Smooth muscle cell (in vitro differentiated cells): ENCODE data around the gene GLMN. TPM values are rescaled to one million over a fixed set of nuclear protein-coding genes. Genes with fewer than 3 reads are reported as not detected.
"Not testable (repeated sequence)": the region's sequence is repeated elsewhere in the genome, so short reads cannot be mapped to it uniquely, and the experiment has no call there.

Source experiments
- DNase-seq: peaks from one replicate; lab custom pipeline; 2025; ENCODE audit not compliant: unreplicated experiment; lab: John Stamatoyannopoulos, UW
- H2AFZ ChIP-seq: fragments of 200-600 bp; sonication (generic); 2 replicates; pipeline ENCODE4 v1.6.0; 2016; ENCODE audit warnings: antibody characterized with exemption, low read depth, mild to moderate bottlenecking
- H3F3A ChIP-seq: fragments of 200-600 bp; sonication (generic); 2 replicates; pipeline ENCODE4 v1.6.0; 2017; ENCODE audit warnings: antibody characterized with exemption, low read depth
- H3K27ac ChIP-seq: fragments of 200-600 bp; sonication (generic); 2 replicates; pipeline ENCODE4 v1.5.1; 2016; ENCODE audit warnings: low read depth, mild to moderate bottlenecking
- H3K27me3 ChIP-seq: fragments of 200-600 bp; sonication (generic); 2 replicates; pipeline ENCODE4 v1.6.1; 2016; ENCODE audit warnings: low read depth, mild to moderate bottlenecking
- H3K36me3 ChIP-seq: fragments of 200-600 bp; sonication (generic); 2 replicates; pipeline ENCODE4 v1.5.1; 2016; ENCODE audit warnings: low read depth
- H3K4me1 ChIP-seq: fragments of 200-600 bp; sonication (generic); 2 replicates; pipeline ENCODE4 v1.5.1; 2016; ENCODE audit warnings: low read depth
- H3K4me2 ChIP-seq: fragments of 200-600 bp; sonication (generic); 2 replicates; pipeline ENCODE4 v1.6.0; 2016; ENCODE audit warnings: mild to moderate bottlenecking
- H3K4me3 ChIP-seq: fragments of 200-600 bp; sonication (generic); 2 replicates; pipeline ENCODE4 v1.5.1; 2016; ENCODE audit warnings: mild to moderate bottlenecking
- H3K79me2 ChIP-seq: fragments of 200-600 bp; sonication (generic); 2 replicates; pipeline ENCODE4 v1.6.0; 2016; ENCODE audit warnings: low read depth, mild to moderate bottlenecking
- H3K9ac ChIP-seq: fragments of 200-600 bp; sonication (generic); 2 replicates; pipeline ENCODE4 v1.6.0; 2016; ENCODE audit warnings: low read depth
- H3K9me3 ChIP-seq: fragments of 200-600 bp; sonication (generic); replicated peaks from 2 replicates; pipeline ENCODE4 v1.5.1; 2016; ENCODE audit warnings: low read depth
- H4K20me1 ChIP-seq: fragments of 200-600 bp; sonication (generic); 2 replicates; pipeline ENCODE4 v1.6.0; 2016; ENCODE audit warnings: low read depth
- WGBS: methylation state at CpG from one replicate; pipeline ENCODE4 v1.1.7; 2016; ENCODE audit warnings: low lambda C conversion rate; 5-methylcytosine and 5-hydroxymethylcytosine counted together
- polyA plus RNA-seq: library from polyadenylated mRNA; unstranded; fragments of >200 nt; fragmentation: Nextera tagmentation; extraction: Ambion mirVana; gene quantifications from 2 replicates; pipeline ENCODE4 v1.2.1, GENCODE V29; 2016
- total RNA-seq: library from RNA; depleted of rRNA; stranded (reverse); fragments of >200 nt; gene quantifications from 2 replicates; pipeline ENCODE4 v1.2.3, GENCODE V29; 2014
- TF ChIP-seq, protein P1 (sequence below): fragments of 200-600 bp; sonication (generic); IDR thresholded peaks from 2 replicates; pipeline ENCODE4 v1.5.1; 2017; ENCODE audit warnings: borderline replicate concordance, mild to moderate bottlenecking, antibody characterized with exemption; ENCODE audit not compliant: insufficient read depth, poor library complexity, severe bottlenecking

GLMN gene
- total and polyA plus RNA-seq, 2 experiments from 2014 or later, result 10.8 to 14.6 TPM

DNA sequence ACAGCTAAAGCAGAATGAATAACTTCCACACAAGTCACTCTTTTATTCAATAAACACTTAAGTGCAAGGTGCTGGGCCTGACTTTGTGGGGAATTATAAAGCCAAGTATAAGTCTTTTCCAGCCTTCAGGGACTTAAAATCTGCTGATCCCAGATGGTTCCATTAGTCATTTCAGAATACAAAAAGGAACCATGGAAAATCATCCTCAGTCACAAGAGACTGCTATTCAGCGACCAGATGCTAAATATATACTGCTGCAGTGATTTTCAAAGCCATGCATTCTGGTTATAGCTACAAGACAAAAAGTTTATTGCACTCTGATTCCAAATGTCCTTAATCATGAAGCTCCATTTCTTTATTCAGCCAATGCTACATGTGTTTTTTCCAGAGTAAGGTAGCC lies 25.7 kb downstream of the GLMN start:
- Histone ChIP-seq H2AFZ (no peak overlapping the region), H3K79me2 (no peaks in the 10 kb centered on the region), H3K27ac (no peak overlapping the region), H3K27me3 (no peaks in the 10 kb centered on the region), H3K4me2 (no peak overlapping the region), H3K4me1 (no peaks in the 10 kb centered on the region), H3F3A (no peaks in the 10 kb centered on the region), H3K9ac (no peak overlapping the region), H3K9me3 (no peaks in the 10 kb centered on the region), H3K4me3 (no peak overlapping the region), H3K36me3 (peaks cover 4% of the 10 kb centered on the region), H4K20me1 (no peaks in the 10 kb centered on the region)
- TF ChIP-seq, protein P1, sequence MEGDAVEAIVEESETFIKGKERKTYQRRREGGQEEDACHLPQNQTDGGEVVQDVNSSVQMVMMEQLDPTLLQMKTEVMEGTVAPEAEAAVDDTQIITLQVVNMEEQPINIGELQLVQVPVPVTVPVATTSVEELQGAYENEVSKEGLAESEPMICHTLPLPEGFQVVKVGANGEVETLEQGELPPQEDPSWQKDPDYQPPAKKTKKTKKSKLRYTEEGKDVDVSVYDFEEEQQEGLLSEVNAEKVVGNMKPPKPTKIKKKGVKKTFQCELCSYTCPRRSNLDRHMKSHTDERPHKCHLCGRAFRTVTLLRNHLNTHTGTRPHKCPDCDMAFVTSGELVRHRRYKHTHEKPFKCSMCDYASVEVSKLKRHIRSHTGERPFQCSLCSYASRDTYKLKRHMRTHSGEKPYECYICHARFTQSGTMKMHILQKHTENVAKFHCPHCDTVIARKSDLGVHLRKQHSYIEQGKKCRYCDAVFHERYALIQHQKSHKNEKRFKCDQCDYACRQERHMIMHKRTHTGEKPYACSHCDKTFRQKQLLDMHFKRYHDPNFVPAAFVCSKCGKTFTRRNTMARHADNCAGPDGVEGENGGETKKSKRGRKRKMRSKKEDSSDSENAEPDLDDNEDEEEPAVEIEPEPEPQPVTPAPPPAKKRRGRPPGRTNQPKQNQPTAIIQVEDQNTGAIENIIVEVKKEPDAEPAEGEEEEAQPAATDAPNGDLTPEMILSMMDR, result no peak
- 87% methylated on average over 1 of the region's 1 CpG for WGBS
- no peak for DNase-seq

DNA sequence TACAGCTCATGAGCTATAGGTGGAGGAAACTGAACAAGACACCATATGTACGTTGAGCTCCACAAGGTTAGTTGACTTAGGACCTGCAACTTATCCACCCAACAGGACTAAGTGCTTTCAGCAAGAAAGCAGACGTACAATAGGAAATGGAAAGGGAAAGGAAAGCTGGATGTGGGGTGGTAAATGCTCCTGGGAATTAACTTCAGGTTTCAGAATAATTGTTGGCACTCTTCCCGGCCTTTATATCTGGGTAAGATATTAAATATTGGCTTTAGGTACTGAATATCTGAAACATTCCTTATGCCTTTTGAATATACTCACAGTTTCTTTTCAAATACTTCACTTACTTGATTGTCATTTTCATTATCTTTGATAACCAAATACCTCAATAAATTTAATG lies 36.3 kb downstream of the GLMN start:
- no peak overlapping the region for H3K4me2 ChIP-seq
- H4K20me1 ChIP-seq, result no peaks in the 10 kb centered on the region
- no peak overlapping the region for H2AFZ ChIP-seq
- no peaks in the 10 kb centered on the region for H3K4me1 ChIP-seq
- H3K36me3 ChIP-seq, result peaks cover 13% of the 10 kb centered on the region
- H3K4me3 ChIP-seq, result no peak overlapping the region
- H3K27me3 ChIP-seq, result no peaks in the 10 kb centered on the region
- no peaks in the 10 kb centered on the region for H3K79me2 ChIP-seq
- H3F3A ChIP-seq, result no peaks in the 10 kb centered on the region
- TF ChIP-seq, protein P1, result no peak
- H3K9me3 ChIP-seq, result no peaks in the 10 kb centered on the region
- H3K27ac ChIP-seq, result no peak overlapping the region
- no peak overlapping the region for H3K9ac ChIP-seq
- no peak for DNase-seq
- 99% methylated on average over 3 of the region's 3 CpGs for WGBS

DNA sequence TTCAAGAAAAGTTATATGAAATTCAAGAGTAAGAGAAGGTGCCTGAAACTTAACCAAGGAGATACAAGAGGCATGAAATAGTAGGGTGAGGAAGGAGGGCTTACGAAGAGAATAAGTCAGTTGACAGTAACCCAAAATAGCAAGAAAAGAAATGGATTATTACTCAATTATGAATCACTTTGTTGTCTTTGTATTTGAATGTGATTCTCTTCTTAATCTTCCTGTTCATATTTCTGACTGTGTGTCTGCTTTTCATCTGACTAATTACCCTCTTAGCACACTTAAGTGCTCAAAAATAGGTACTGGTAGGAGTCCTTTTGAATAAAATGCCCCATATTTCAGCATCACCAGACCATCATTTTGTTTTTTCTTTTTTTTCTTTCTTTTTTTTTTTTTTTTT lies 39.4 kb downstream of the GLMN start:
- Histone ChIP-seq H3K27me3 (no peaks in the 10 kb centered on the region), H3K9me3 (peaks cover 8% of the 10 kb centered on the region), H3K9ac (no peak overlapping the region), H3K79me2 (no peaks in the 10 kb centered on the region), H3K4me3 (no peak overlapping the region), H3K4me2 (no peak overlapping the region), H3K27ac (no peak overlapping the region), H3K36me3 (peaks cover 17% of the 10 kb centered on the region), H3F3A (no peaks in the 10 kb centered on the region), H4K20me1 (no peaks in the 10 kb centered on the region), H3K4me1 (no peaks in the 10 kb centered on the region), H2AFZ (no peak overlapping the region)
- WGBS, result 96% methylated on average over 1 of the region's 1 CpG
- DNase-seq, result no peak
- TF ChIP-seq, protein P1, result no peak

DNA sequence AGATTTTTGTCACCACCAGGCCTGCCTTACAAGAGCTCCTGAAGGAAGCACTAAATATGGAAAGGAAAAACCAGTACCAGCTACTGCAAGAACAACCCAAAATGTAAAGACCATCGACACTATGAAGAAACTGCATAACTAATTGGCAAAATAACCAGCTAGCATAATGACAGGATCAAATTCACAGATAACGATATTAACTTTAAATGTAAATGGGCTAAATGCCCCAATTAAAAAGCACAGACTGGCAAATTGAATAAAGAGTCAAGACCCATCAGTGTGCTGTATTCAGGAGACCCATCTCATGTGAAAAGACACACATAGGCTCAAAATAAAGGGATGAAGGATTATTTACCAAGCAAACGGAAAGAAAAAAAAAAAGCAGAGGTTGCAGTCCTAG lies 44.1 kb downstream of the GLMN start:
- not testable (repeated sequence) for H3K79me2 ChIP-seq, H3K27me3 ChIP-seq, H3F3A ChIP-seq, H3K27ac ChIP-seq, H2AFZ ChIP-seq, DNase-seq, H3K4me3 ChIP-seq, H4K20me1 ChIP-seq, H3K4me2 ChIP-seq, H3K36me3 ChIP-seq, H3K9me3 ChIP-seq, H3K4me1 ChIP-seq, H3K9ac ChIP-seq
- WGBS, result 97% methylated on average over 3 of the region's 3 CpGs
